DOHH2 (cell line): ENCODE results near the gene STAG1.
"Not testable (repeated sequence)": the region's sequence is repeated elsewhere in the genome, so short reads cannot be mapped to it uniquely, and the experiment has no call there.

Source experiments
- CTCF ChIP-seq: fragments of 200-600 bp; sonication (generic); IDR thresholded peaks from one replicate; pipeline ENCODE4 v1.5.1; 2014; ENCODE audit warnings: antibody characterized with exemption, mild to moderate bottlenecking, low read depth, low read length; ENCODE audit not compliant: poor library complexity, severe bottlenecking
- EZH2phosphoT487 ChIP-seq: fragments of 200-600 bp; sonication (generic); IDR thresholded peaks from 2 replicates; pipeline ENCODE4 v1.6.1; 2017; ENCODE audit warnings: borderline replicate concordance, mild to moderate bottlenecking, antibody characterized with exemption, low read length, moderate library complexity, mixed read lengths

GRCh38 chr3:136711888-136712287, 40.3 kb downstream of the STAG1 start:
- TF ChIP-seq EZH2phosphoT487, CTCF: not testable (repeated sequence)
